ENCODE measurements around the gene ARHGEF9. TPM values are rescaled to one million over a fixed set of nuclear protein-coding genes. Genes with fewer than 3 reads are reported as not detected.

ARHGEF9 gene
- total RNA-seq, 2 experiments from 2014 or later: 42.8 to 54.1 TPM

Small RNA genes lying within 50 kb of the gene (microRNA-seq; reads per million reads assigned to microRNA genes)
- gene MIR1468: 1.7 reads per million
